Panc1 (cell line): ENCODE data around the gene KRT82. TPM values are rescaled to one million over a fixed set of nuclear protein-coding genes. Genes with fewer than 3 reads are reported as not detected.

Experiments used
- ATAC-seq: fragments of 200-7000 bp; cut with Tn5 transposase; 2 replicates; pipeline ENCODE4 v1.9.1; 2020; ENCODE audit warnings: mild to moderate bottlenecking, moderate library complexity
- BruUV-seq: library from RNA; stranded (reverse); fragments of 400-500 nt; replicated peaks from 2 replicates; lab custom pipeline; 2021; lab: Mats Ljungman, UMichigan
- CTCF ChIA-PET: fragments of 300-600 bp; sonication (Branson Sonifier 250); formaldehyde crosslinking; loops from one replicate; lab custom pipeline; 2022; ENCODE audit warnings: antibody characterized with exemption; lab: Charles Lee
- POLR2A ChIA-PET: fragments of 300-600 bp; sonication (Branson Sonifier 250); formaldehyde crosslinking; loops from one replicate; lab custom pipeline; 2022; ENCODE audit warnings: antibody characterized with exemption; lab: Charles Lee
- DNase-seq: peaks from one replicate; pipeline ENCODE4 v3.0.0-alpha.2; 2010; ENCODE audit warnings: low read depth, low spot score
- H3K27ac ChIP-seq: 2 replicates; pipeline ENCODE4 v1.5.1; 2011; ENCODE audit warnings: mild to moderate bottlenecking, low read length, inconsistent platforms
- H3K27me3 ChIP-seq: fragments of 200-500 bp; sonication (Bioruptor generic); 2 replicates; pipeline ENCODE4 v1.6.0; 2014; ENCODE audit warnings: low read length, inconsistent platforms; ENCODE audit not compliant: control insufficient read depth, insufficient read depth
- H3K36me3 ChIP-seq: fragments of 200-500 bp; sonication (Bioruptor generic); 2 replicates; pipeline ENCODE4 v1.5.1; 2014; ENCODE audit warnings: inconsistent platforms, mild to moderate bottlenecking, low read length, moderate library complexity; ENCODE audit not compliant: control insufficient read depth, insufficient read depth
- H3K4me1 ChIP-seq: 2 replicates; pipeline ENCODE4 v1.5.1; 2011; ENCODE audit warnings: inconsistent platforms, mild to moderate bottlenecking, low read length, moderate library complexity; ENCODE audit not compliant: control insufficient read depth, insufficient read depth
- H3K4me3 ChIP-seq, 2 experiments: 2 replicates each; pipeline ENCODE4 v1.5.1; 2011 to 2012; ENCODE audit warnings: low read depth in 2 of 2, low read length in 2 of 2, mild to moderate bottlenecking in 2 of 2, inconsistent platforms in 1 of 2, moderate library complexity in 1 of 2
- H3K9me3 ChIP-seq: fragments of 200-500 bp; sonication (Bioruptor generic); 2 replicates; pipeline ENCODE4 v1.5.1; 2014; ENCODE audit warnings: low read depth, mild to moderate bottlenecking, inconsistent platforms, low read length, moderate library complexity; ENCODE audit not compliant: control insufficient read depth, insufficient read depth
- CTCF ChIP-seq: fragments of 450-650 bp; IDR thresholded peaks from 2 replicates; pipeline ENCODE4 v1.5.1; 2017; ENCODE audit warnings: mild to moderate bottlenecking
- POLR2AphosphoS5 ChIP-seq: IDR thresholded peaks from 2 replicates; pipeline ENCODE4 v1.6.1; 2012; ENCODE audit warnings: mild to moderate bottlenecking, low read depth, low read length, moderate library complexity
- REST ChIP-seq, 2 experiments: IDR thresholded peaks; 2 replicates each; pipeline ENCODE4 v1.6.1; 2011 to 2012; ENCODE audit warnings: low read depth in 2 of 2, control low read depth in 1 of 2, low read length in 1 of 2, mild to moderate bottlenecking in 1 of 2, moderate library complexity in 1 of 2; ENCODE audit not compliant: insufficient read depth in 1 of 2
- SIN3A ChIP-seq: IDR thresholded peaks from 2 replicates; pipeline ENCODE4 v1.6.1; 2012; ENCODE audit warnings: low read depth, mild to moderate bottlenecking, low read length, moderate library complexity, borderline replicate concordance; ENCODE audit not compliant: insufficient read depth
- TCF7L2 ChIP-seq: IDR thresholded peaks from 2 replicates; pipeline ENCODE4 v1.6.1; 2011; ENCODE audit warnings: mild to moderate bottlenecking, low read depth, low read length, inconsistent platforms
- in situ Hi-C: cut with HindIII; loops from 2 replicates; pipeline ENCODE4 v1.10.0; 2016; ENCODE audit warnings: low sequenced_read_pairs, low pct_unique_long_range_greater_than_20kb
- intact Hi-C: fragments of 100-400 bp; cut with micrococcal nuclease; formaldehyde crosslinking; loops from one replicate; pipeline ENCODE4 v1.10.0; 2022; ENCODE audit not compliant: unreplicated experiment
- total RNA-seq: library from RNA; stranded (reverse); gene quantifications from one replicate; pipeline ENCODE4 v1.2.1, GENCODE V29; 2021; ENCODE audit not compliant: unreplicated experiment

KRT82 gene
- total RNA-seq, 1 experiment from 2014 or later, result not detected

- Histone ChIP-seq H3K36me3 (no peaks in the 10 kb centered on the region), H3K27me3 (0 out of 2 replicates have a peak, but pooled peaks cover 3% of the 10 kb centered on the region), H3K27ac (no peak overlapping the region), H3K4me1 (no peaks in the 10 kb centered on the region), H3K9me3 (no peaks in the 10 kb centered on the region), H3K4me3 (no peak overlapping the region)
- BruUV-seq, result no TSS peak
- DNase-seq, result no peak
- in situ Hi-C loops (no loop called here), intact Hi-C loops (no loop called here)
- ChIA-PET CTCF (interaction anchor here (0.6 kb wide), 1 partner anchor 183 kb away, joined by 4 read pairs; no protein-coding TSS in a partner anchor), POLR2A (no interaction called here)
- TF ChIP-seq POLR2AphosphoS5, result no peak
- no peak for TF ChIP-seq CTCF
- ATAC-seq, result no peak
Observed at GRCh38 chr12:52396656-52397055, 9.5 kb downstream of the KRT82 start.

GRCh38 chr12:52395761-52396434, 10.2 kb downstream of the KRT82 start:
- ATAC-seq (no peak), DNase-seq (no peak)
- BruUV-seq, result no TSS peak
- 0 out of 2 replicates have a peak, but pooled peaks cover 3% of the 10 kb centered on the region for H3K27me3 ChIP-seq
- intact Hi-C loops, result no loop called here
- no peak overlapping the region for H3K4me3 ChIP-seq
- in situ Hi-C loops, result no loop called here
- no peaks in the 10 kb centered on the region for H3K9me3 ChIP-seq
- CTCF ChIA-PET, result interaction anchor here (1.1 kb wide), 1 partner anchor 482 kb away, joined by 6 read pairs; no protein-coding TSS in a partner anchor
- no peaks in the 10 kb centered on the region for H3K36me3 ChIP-seq
- H3K4me1 ChIP-seq, result no peaks in the 10 kb centered on the region
- H3K27ac ChIP-seq, result no peak overlapping the region
- POLR2A ChIA-PET, result interaction anchor here (0.6 kb wide), 1 partner anchor 465 kb away, joined by 3 read pairs; no protein-coding TSS in a partner anchor
- TF ChIP-seq SIN3A (no peak), TCF7L2 (no peak), CTCF (peak; percentile 74), POLR2AphosphoS5 (no peak)

- POLR2A ChIA-PET, result no interaction called here
- no peak for TF ChIP-seq POLR2AphosphoS5
- no peak for TF ChIP-seq SIN3A
- no peak for TF ChIP-seq REST (IDR thresholded peaks at IDR 0.05; ENCODE audit: insufficient read depth in 1 of 2, low read depth in 2 of 2, low read length in 1 of 2)
- no peak for TF ChIP-seq TCF7L2
- no peak for TF ChIP-seq CTCF
- intact Hi-C loops, result loop anchor here (5.0 kb wide), 1 partner anchor 112 kb away; no protein-coding TSS in a partner anchor
- Histone ChIP-seq H3K9me3 (no peaks in the 10 kb centered on the region), H3K4me3 (no peak overlapping the region), H3K27ac (no peak overlapping the region), H3K27me3 (0 out of 2 replicates have a peak, but pooled peaks cover 3% of the 10 kb centered on the region), H3K36me3 (no peaks in the 10 kb centered on the region), H3K4me1 (no peaks in the 10 kb centered on the region)
- DNase-seq (no peak), ATAC-seq (no peak)
- CTCF ChIA-PET, result interaction anchor here (0.7 to 1.1 kb wide), 2 partner anchors 28 to 483 kb away, joined by 3 to 6 read pairs; partner anchors contain the start of gene KRT85
- in situ Hi-C loops, result no loop called here
- no TSS peak for BruUV-seq
Observed at GRCh38 chr12:52394836-52395405, 11.2 kb downstream of the KRT82 start.
